Measurements from ENCODE around the gene PIK3R5. TPM values are rescaled to one million over a fixed set of nuclear protein-coding genes. Genes with fewer than 3 reads are reported as not detected.

PIK3R5 gene
- total and polyA plus RNA-seq, 12 donors: 0.66 to 10.1 (median 2.2) TPM

- intact Hi-C loops (cut with DNase I): loop anchor here in 1 of 10 donors (10.0 kb wide), 1 partner anchor 62 kb away; no protein-coding TSS in a partner anchor
- peak in 5 of 8 donors; percentile 19 to 75 (median 35) for ATAC-seq
- TF ChIP-seq CTCF (IDR thresholded peaks at IDR 0.05): no peak
- no peak for DNase-seq
- H3K4me3 ChIP-seq: no peak overlapping the region
- peaks cover 8 to 67% (median 45%) of the 10 kb centered on the region in 7 donors for H3K27me3 ChIP-seq
- H3K9me3 ChIP-seq: peaks cover 0 to 7% (median 0%) of the 10 kb centered on the region in 11 donors
- H3K4me1 ChIP-seq: peaks cover 0 to 25% (median 0%) of the 10 kb centered on the region in 9 donors
- H3K27ac ChIP-seq: peak overlapping the region in 2 of 10 donors; percentile 43 to 98
- no peaks in the 10 kb centered on the region for H3K36me3 ChIP-seq
- 70 to 77% methylated on average over 9 of the region's 9 CpGs for WGBS, 2 donors
Measured at GRCh38 chr17:8966926-8967325, 1.4 kb upstream of the PIK3R5 start.

GRCh38 chr17:8964801-8965393 lies 610 bp downstream of the PIK3R5 start:
- DNase-seq: no peak
- Histone ChIP-seq H3K9me3 (peaks cover 0 to 6% (median 0%) of the 10 kb centered on the region in 11 donors), H3K36me3 (no peaks in the 10 kb centered on the region), H3K27me3 (peaks cover 8 to 75% (median 59%) of the 10 kb centered on the region in 7 donors), H3K27ac (peak overlapping the region in 7 of 10 donors; percentile 35 to 98 (median 64)), H3K4me1 (peaks cover 0 to 44% (median 0%) of the 10 kb centered on the region in 9 donors), H3K4me3 (peak overlapping the region in 8 of 10 donors; percentile 23 to 83 (median 42))
- 41 to 43% methylated on average over 32 of the region's 32 CpGs for WGBS, 2 donors
- intact Hi-C loops (cut with DNase I): loop anchor here in 1 of 10 donors (10.0 kb wide), 1 partner anchor 60 kb away; no protein-coding TSS in a partner anchor
- TF ChIP-seq CTCF (IDR thresholded peaks at IDR 0.05): no peak
- peak in 6 of 8 donors; percentile 14 to 57 (median 33) for ATAC-seq

- no peak for DNase-seq
- peak overlapping the region in 2 of 10 donors; percentile 48 to 83 for H3K4me3 ChIP-seq
- intact Hi-C loops (cut with DNase I): loop anchor here in 1 of 10 donors (10.0 kb wide), 1 partner anchor 59 kb away; no protein-coding TSS in a partner anchor
- H3K27ac ChIP-seq: peak overlapping the region in 1 of 10 donors; percentile 98
- peaks cover 0 to 44% (median 0%) of the 10 kb centered on the region in 9 donors for H3K4me1 ChIP-seq
- H3K36me3 ChIP-seq: peaks cover 0 to 5% (median 0%) of the 10 kb centered on the region in 9 donors
- WGBS, 2 donors: 76 to 77% methylated on average over 13 of the region's 13 CpGs
- peaks cover 8 to 75% (median 59%) of the 10 kb centered on the region in 7 donors for H3K27me3 ChIP-seq
- ATAC-seq: no peak
- no peak for TF ChIP-seq CTCF (IDR thresholded peaks at IDR 0.05)
- H3K9me3 ChIP-seq: peaks cover 0 to 6% (median 0%) of the 10 kb centered on the region in 11 donors
Measured at GRCh38 chr17:8963647-8964258, 1.8 kb downstream of the PIK3R5 start.

- ATAC-seq (no peak), DNase-seq (no peak)
- Histone ChIP-seq H3K27me3 (peaks cover 8 to 73% (median 59%) of the 10 kb centered on the region in 7 donors), H3K4me3 (peak overlapping the region in 1 of 10 donors; percentile 83), H3K9me3 (peaks cover 0 to 1% (median 0%) of the 10 kb centered on the region in 11 donors), H3K36me3 (peaks cover 0 to 6% (median 0%) of the 10 kb centered on the region in 9 donors), H3K4me1 (peaks cover 0 to 51% (median 0%) of the 10 kb centered on the region in 9 donors), H3K27ac (peak overlapping the region in 1 of 10 donors; percentile 8)
- intact Hi-C loops (cut with DNase I): loop anchor here in 1 of 10 donors (10.0 kb wide), 1 partner anchor 58 kb away; no protein-coding TSS in a partner anchor
- no peak for TF ChIP-seq CTCF (IDR thresholded peaks at IDR 0.05)
- WGBS, 2 donors: 82 to 88% methylated on average over 3 of the region's 3 CpGs
Measured at GRCh38 chr17:8963014-8963413, 2.5 kb downstream of the PIK3R5 start.
